Measurements from ENCODE around the gene IARS1.

Gene IARS1

GRCh38 chr9:92295240-92295790 is 1.8 kb upstream of the IARS1 start:
- no peak for DNase-seq

GRCh38 chr9:92294297-92294676 is 790 bp upstream of the IARS1 start:
- peak; percentile 1 for DNase-seq

- DNase-seq, result no peak
Observed at GRCh38 chr9:92293075-92293354, 482 bp downstream of the IARS1 start.

- no peak for DNase-seq
Observed at GRCh38 chr9:92292338-92293074, 991 bp downstream of the IARS1 start.

- no peak for DNase-seq
Observed at GRCh38 chr9:92291577-92291976, 1.9 kb downstream of the IARS1 start.

- no peak for DNase-seq
Observed at GRCh38 chr9:92290785-92291429, 2.6 kb downstream of the IARS1 start.

GRCh38 chr9:92289708-92290390 is 3.6 kb downstream of the IARS1 start:
- no peak for DNase-seq

- no peak for DNase-seq
Observed at GRCh38 chr9:92279302-92279701, 14.2 kb downstream of the IARS1 start.

GRCh38 chr9:92278110-92278509 is 15.4 kb downstream of the IARS1 start:
- no peak for DNase-seq

GRCh38 chr9:92276331-92277032 is 17.0 kb downstream of the IARS1 start:
- DNase-seq, result no peak

- no peak for DNase-seq
Observed at GRCh38 chr9:92275541-92275940, 18.0 kb downstream of the IARS1 start.

GRCh38 chr9:92270511-92270910 is 23.0 kb downstream of the IARS1 start:
- no peak for DNase-seq

GRCh38 chr9:92266486-92266885 is 27.0 kb downstream of the IARS1 start:
- no peak for DNase-seq

GRCh38 chr9:92265154-92265553 is 28.3 kb downstream of the IARS1 start:
- no peak for DNase-seq

- DNase-seq, result no peak
Observed at GRCh38 chr9:92263131-92263530, 30.4 kb downstream of the IARS1 start.

GRCh38 chr9:92257327-92257726 is 36.2 kb downstream of the IARS1 start:
- DNase-seq, result no peak

GRCh38 chr9:92254381-92255337 is 38.8 kb downstream of the IARS1 start:
- DNase-seq, result no peak

- DNase-seq, result no peak
Observed at GRCh38 chr9:92253656-92254055, 39.8 kb downstream of the IARS1 start.

- no peak for DNase-seq
Observed at GRCh38 chr9:92247981-92248380, 45.5 kb downstream of the IARS1 start.

- no peak for DNase-seq
Observed at GRCh38 chr9:92247296-92247695, 46.2 kb downstream of the IARS1 start.

GRCh38 chr9:92245005-92245797 is 48.3 kb downstream of the IARS1 start:
- DNase-seq, result no peak

Measured in NCI-H1417 treated with DMSO at 0.1 percent for 48 hours (cell line).